Measurements from ENCODE around the gene ZNF511.

- TF ChIP-seq CTCF (conservative IDR thresholded peaks at IDR 0.05 in 1 of 2, IDR thresholded peaks at IDR 0.05 in 1 of 2; ENCODE audit: extremely low read depth in 1 of 2, insufficient read depth in 1 of 2, low read depth in 1 of 2, low read length in 2 of 2) (no peak), EZH2 (IDR thresholded peaks at IDR 0.05; ENCODE audit: borderline replicate concordance, low read length) (no peak)
These were observed 34.8 kb downstream of the ZNF511 start for GRCh38 chr10:133343558-133343957.
